Anterior cingulate cortex (tissue), 58 donors: ENCODE results near the gene RFNG.

ENCODE experiments used
- DNase-seq, 58 donors: peaks; one replicate each; lab custom pipeline; 2025; lab: John Stamatoyannopoulos, UW

RFNG gene

DNA sequence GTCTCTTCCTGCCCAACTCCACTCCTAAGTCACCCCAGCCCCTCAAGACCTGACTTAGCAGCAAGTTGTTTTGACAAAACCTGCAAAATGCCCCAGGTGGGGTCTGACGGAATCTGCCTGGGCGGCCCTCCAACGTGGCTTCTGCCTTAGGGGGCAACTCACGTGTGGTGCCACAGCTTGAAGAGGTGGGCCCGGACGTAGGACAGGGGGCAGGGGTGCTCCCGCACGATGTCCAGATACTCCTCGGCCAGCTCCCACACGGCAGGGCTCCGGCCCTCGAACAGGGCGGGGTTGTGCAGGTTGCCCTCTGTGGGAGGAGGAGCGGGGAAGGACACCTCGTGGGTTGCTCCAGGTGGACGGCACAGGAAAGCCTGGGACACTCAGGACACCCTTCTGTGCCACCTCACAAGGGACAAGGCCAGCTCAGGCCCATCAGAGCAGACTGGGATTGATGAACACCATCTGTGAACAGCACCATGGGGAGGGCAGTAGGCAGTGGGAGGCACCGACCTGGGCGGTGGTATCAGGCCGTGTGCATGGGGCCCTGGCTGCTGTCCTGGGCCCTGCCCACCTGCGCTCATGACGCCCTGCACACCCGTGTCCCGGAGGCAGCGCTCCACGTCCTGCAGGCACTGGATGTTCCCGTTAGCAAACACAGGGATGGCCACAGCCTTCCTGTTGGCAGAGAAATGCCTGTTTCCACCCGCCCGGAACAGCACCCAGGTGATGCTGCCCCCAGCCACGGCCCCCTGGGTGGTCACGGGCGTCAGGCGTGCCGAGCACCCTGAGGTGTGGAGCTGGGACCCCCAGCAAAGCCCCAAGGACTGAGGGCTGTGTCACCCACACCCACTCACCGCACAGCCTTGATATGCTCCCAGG is 9.7 kb upstream of the RFNG start:
- no peak for DNase-seq

DNA sequence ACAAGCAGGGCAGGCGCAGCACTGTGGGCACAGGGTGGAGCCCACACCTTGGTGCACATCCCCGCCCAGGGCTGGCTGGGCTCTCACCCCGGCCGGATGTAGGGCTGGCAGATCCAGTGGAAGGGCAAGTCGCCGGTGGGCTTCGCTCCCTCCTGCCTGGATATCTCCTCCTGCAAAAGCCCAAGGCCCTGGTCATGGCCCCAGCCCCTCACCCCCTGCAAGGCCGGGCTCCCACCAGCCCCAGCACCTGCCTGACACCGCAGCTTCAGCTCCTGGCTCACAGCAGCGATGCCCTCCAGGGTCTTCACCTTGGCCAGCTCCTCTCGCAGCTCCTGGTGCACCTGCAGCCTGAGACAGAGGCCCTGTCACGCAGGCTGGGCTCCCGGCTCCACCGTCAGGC is 9.0 kb upstream of the RFNG start:
- DNase-seq, result no peak

DNA sequence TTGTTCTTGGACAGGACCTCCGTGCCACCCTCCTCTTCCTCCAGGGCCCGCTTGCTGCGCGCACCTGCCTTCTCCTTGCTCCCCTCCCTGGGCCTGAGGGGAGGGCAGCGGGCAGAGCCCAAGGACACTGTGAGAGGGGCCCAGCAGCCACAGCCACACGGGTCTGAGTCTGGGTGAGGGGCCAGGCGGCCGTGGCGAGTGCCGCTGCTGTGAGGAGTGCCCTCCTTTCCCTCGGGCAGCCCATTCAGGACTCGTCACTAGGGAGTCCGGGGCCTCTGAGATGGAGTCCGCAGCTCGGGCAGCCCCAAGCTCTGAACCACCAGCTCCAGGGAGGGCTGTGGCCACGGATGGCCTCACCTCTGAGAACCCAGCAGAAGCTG is 8.4 kb upstream of the RFNG start:
- DNase-seq, result no peak

GRCh38 chr17:82059272-82060000 is 7.8 kb upstream of the RFNG start:
- no peak for DNase-seq

- DNase-seq, result no peak
Observed at GRCh38 chr17:82058855-82059249, 7.2 kb upstream of the RFNG start.

GRCh38 chr17:82058230-82058854 is 6.7 kb upstream of the RFNG start:
- DNase-seq, result no peak

DNA sequence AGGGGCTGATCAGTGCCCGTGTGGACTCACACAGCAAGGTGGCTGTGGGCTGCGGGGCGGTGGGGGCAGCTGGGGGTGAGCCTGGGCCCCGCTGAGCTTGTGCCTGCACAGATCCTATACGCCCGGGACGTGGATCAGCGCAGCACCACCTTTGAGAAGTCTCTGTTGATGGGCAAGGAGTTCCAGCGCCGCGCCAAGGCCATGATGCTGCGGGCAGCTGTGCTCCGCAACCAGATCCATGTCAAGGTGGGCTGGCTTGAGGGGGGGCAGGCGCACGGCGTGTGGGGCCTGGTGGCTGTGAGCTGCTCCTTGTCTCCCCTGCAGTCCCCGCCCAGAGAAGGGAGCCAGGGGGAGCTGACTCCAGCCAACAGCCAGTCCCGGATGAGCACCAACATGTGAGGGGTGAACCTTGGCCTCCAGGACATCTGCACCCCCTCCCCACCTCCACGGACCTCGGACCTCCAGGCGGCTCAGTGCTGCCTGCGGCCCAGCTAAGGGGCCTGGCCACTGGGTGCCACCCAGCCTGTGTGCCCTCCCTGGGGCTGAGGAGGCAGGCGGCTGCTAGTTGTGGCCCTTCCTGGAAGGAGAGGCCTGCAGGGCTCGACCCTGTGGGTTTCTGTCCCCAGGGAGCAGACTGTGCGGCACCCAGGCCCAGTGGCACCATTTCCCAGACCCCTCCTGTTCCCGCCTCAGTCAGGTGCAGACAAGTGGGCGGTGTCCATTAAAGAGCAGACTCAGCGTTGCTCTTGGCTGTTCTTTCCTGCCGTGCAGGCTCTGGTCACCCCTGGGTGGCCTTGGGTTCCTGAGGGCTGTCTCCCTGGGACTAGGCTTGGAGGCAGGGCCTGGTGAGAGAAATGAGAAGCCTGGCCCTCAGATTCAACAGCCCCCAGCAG is 5.4 kb upstream of the RFNG start:
- DNase-seq, result no peak

DNA sequence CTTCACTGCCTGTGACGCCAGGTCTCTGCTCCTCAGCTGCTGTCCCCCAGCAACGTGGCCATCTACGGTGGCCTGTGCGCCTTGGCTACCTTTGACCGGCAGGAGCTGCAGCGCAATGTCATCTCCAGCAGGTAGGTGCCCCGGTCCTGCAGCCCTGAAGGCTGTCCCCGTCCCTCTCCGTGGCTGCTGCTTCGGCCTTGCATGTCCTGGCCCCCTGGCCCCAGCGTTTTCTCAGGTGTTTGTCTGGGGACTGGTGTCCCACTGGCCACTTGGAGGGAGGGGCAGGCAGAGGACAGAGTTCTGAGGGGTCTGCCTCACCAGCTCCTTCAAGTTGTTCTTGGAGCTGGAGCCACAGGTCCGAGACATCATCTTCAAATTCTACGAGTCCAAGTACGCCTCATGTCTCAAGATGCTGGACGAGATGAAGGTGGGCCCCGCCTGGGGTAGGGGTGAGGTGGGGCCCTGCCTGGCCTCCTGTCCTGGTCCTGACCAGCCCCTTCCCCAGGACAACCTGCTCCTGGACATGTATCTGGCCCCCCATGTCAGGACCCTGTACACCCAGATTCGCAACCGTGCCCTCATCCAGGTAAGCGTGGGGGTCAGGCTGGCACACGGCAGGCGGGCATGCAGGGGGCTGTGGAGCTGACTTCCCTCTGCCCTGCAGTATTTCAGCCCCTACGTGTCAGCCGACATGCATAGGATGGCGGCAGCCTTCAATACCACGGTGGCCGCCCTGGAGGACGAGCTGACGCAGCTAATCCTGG is 4.5 kb upstream of the RFNG start:
- DNase-seq, result no peak

DNA sequence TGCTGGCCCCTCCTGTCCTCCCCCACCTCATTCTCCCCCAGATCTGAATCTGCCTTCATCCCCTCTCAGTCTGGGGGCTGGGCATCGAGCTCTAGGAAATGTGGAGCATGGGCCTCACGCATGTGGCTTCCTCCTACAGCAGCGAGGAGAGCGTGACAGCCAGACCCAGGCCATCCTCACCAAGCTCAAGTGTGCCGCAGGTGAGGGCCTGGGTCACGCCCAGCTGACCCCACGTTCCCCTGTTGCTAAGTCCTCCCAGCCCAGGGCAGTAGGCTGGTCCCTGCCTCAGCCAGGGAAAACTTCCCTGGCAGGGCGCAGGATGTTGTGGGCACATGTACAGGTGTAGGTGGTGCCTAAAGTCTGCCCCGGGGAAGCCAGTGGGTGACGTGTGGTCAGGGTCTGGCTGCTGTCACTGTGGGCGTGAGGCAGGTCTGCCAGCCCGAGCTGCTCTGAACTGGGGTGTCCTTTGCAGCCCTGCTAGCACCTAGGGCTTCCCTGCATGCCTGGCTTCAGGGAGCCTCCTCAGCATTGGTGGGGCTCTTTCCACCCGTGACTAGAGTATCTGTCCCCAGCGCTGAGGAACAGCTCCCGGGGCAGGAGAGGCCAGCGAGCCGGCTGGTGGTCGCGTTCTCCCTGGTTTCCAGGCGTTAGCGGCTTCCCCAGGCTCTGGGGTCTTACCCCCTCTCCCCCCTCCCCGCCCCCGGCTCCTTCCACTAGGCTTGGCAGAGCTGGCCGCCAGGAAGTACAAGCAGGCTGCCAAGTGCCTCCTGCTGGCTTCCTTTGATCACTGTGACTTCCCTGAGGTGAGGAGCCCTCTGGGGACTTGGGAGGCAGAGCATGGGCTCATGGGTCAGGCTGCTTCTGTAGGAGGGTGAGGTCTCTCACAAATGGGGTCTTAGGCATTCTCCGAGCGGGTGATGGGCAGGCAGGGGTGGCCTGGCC is 3.7 kb upstream of the RFNG start:
- no peak for DNase-seq

DNA sequence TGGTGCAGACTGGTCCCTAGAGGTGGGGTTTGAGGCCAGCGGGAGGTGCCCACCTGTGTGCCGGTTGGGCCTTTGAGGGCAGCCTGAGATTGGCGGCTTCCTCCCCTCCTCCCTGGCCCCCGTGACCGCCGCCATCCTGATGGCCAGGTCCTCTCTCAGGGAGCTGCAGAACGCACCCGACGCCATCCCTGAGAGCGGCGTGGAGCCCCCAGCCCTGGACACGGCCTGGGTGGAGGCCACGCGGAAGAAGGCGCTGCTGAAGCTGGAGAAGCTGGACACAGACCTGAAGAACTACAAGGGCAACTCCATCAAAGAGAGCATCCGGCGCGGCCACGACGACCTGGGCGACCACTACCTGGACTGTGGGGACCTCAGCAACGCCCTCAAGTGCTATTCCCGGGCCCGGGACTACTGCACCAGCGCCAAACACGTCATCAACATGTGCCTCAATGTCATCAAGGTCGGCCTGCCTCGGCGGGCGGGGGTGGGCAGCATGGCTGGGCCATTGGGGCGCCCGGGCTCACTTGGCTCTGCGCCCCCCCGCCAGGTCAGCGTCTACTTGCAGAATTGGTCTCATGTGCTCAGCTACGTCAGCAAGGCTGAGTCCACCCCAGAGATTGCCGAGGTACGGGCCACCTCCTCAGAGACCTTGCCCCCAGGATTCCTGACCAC is 2.9 kb upstream of the RFNG start:
- no peak for DNase-seq

GRCh38 chr17:82053556-82054263 is 2.1 kb upstream of the RFNG start:
- DNase-seq, result no peak

GRCh38 chr17:82053130-82053529 is 1.5 kb upstream of the RFNG start:
- DNase-seq, result no peak

DNA sequence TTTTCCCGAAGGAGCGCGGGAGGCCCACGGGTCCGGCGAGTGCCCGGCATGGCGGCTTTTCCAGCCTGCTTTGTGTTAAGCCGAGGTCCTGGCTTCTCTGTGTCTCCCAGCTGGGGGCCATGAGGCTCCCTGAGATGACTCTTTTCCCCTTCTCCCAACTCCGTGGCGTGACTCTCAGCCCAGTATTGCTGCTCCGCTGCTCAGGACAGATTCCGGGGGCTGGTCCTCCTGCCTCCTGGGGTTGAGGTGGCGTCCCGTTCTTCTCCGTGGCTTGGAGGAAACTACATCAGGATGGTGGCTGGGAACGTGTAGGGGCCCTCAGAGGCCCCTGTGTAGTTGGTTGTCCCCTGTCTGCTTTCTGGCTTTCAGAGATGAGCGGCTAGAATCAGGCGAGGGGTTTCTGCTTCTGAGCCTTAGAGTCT is 1.0 kb upstream of the RFNG start:
- DNase-seq, result no peak

GRCh38 chr17:82050761-82051641 is 610 bp downstream of the RFNG start:
- no peak for DNase-seq

DNA sequence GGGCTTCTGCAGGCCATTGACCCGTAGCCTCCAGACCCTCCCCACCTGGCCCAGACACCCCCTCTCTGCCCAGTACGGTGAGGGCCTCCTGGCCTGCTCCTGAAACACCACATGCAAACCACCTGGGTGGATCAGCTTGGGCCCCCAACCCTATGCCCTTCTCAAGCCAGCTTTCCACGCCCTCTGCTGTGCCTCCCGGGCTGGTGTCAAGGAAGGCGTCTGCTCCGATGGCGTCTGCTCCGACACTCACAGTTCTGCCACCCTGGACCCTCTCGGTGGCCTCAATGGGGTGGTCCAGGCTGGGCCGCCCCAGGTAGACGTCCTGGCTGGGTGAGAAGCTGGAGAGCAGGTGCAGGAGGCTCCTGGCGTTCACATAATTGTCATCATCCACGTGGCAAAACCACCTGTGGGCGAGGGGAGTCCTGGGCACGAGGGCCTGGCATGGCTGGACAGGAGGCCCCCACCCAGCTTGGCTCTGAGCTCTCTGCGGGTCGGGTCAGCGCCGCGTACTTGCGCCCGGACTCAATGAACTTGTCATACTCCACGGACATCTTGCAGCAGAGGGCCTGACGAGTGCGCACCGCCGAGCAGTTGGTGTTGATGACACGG is 1.4 kb downstream of the RFNG start:
- no peak for DNase-seq

GRCh38 chr17:82049521-82049971 is 2.1 kb downstream of the RFNG start:
- no peak for DNase-seq
